HG03066 (cell line): ENCODE results near the gene CIAO1.

Source experiments
- ATAC-seq: cut with Tn5 transposase; IDR thresholded peaks from one replicate; pipeline ENCODE4 v1.9.1; 2021; ENCODE audit warnings: low read depth; ENCODE audit not compliant: unreplicated experiment

CIAO1 gene

GRCh38 chr2:96320728-96321622, 55.0 kb downstream of the CIAO1 start:
- peak; percentile 18 for ATAC-seq
